HUES48 (cell line): ENCODE results near the gene TTLL5.

Experiments used
- H3K27ac ChIP-seq: one replicate; pipeline ENCODE4 v1.7.0; 2013; ENCODE audit warnings: low read depth, low read length, inconsistent platforms
- H3K27me3 ChIP-seq: 2 replicates; pipeline ENCODE4 v1.6.1; 2013; ENCODE audit warnings: mild to moderate bottlenecking, low read length; ENCODE audit not compliant: control insufficient read depth, insufficient read depth
- H3K36me3 ChIP-seq: 2 replicates; pipeline ENCODE4 v1.6.1; 2013; ENCODE audit warnings: low read length; ENCODE audit not compliant: control insufficient read depth, insufficient read depth
- H3K4me1 ChIP-seq: 2 replicates; pipeline ENCODE4 v1.6.1; 2013; ENCODE audit warnings: mild to moderate bottlenecking, low read length; ENCODE audit not compliant: control insufficient read depth, insufficient read depth
- H3K4me3 ChIP-seq: 2 replicates; pipeline ENCODE4 v1.5.1; 2013; ENCODE audit warnings: mild to moderate bottlenecking, low read depth, low read length
- H3K9ac ChIP-seq: 2 replicates; pipeline ENCODE4 v1.6.1; 2013; ENCODE audit warnings: mild to moderate bottlenecking, low read depth, low read length, moderate library complexity
- H3K9me3 ChIP-seq: 2 replicates; pipeline ENCODE4 v1.6.1; 2013; ENCODE audit warnings: low read length; ENCODE audit not compliant: control insufficient read depth, insufficient read depth

The TTLL5 gene

DNA sequence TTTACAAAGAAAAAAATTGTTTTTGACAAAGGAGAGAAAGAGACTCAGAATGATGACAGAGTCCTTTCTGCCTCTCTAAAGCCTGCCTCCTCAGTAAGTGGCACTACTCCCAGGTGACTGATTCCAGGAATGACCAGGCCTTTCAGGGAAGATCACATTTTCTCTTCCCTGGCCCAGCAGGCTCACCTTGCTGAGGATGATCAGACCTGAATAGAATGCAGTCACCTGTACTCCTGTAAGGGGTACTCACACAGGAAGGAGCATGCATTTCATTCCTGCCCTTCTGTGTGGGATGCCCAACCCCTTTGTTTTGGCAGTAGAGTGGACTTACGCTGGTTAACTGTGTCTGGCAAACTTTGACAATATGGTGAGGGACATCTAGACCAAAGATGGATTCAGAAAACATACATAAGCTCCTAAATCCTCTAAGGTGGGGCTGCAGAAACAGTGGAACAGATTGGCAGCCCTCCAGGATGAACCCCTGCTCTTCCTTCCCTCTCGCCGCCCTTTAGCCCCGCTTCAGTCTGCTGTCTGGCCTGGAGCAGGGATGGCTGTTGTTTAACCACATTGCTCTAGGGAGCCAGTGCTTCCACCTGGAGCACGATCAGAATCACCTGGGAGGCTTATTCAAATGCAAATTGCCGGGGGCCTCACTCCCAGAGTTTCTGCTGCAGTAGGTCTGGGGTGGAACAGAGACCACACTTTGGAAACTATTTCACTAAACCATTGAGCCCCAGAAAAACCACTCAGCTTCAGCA, 30.2 kb upstream of the TTLL5 start:
- no peaks in the 10 kb centered on the region for H3K9me3 ChIP-seq
- peak overlapping the region; percentile 39 for H3K9ac ChIP-seq
- peak overlapping the region; percentile 34 for H3K4me3 ChIP-seq
- no peaks in the 10 kb centered on the region for H3K36me3 ChIP-seq
- H3K27ac ChIP-seq, result peak overlapping the region; percentile 92
- no peaks in the 10 kb centered on the region for H3K27me3 ChIP-seq
- H3K4me1 ChIP-seq, result peaks cover 32% of the 10 kb centered on the region

DNA sequence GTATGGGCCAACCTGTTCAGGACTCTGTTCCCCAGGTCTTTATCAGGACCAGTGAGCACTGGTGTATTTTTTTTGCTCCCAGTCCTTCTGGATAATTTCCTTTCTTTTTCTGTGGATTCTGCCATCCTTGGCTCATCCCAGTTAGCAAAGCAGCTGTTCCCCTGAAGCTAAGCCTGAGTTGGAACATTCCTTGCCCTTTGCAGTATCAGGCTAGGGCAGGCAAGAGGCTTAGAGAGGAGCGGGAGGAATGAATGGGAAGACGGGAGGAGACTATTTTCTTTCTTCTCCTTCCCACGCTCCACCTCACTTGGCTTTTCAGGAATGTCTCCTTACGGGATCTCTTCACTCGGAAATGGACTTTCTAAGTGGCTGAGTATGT, 29.6 kb upstream of the TTLL5 start:
- peak overlapping the region; percentile 39 for H3K9ac ChIP-seq
- peak overlapping the region; percentile 34 for H3K4me3 ChIP-seq
- H3K27me3 ChIP-seq, result no peaks in the 10 kb centered on the region
- H3K9me3 ChIP-seq, result no peaks in the 10 kb centered on the region
- H3K4me1 ChIP-seq, result peaks cover 34% of the 10 kb centered on the region
- no peaks in the 10 kb centered on the region for H3K36me3 ChIP-seq
- H3K27ac ChIP-seq, result peak overlapping the region; percentile 92

DNA sequence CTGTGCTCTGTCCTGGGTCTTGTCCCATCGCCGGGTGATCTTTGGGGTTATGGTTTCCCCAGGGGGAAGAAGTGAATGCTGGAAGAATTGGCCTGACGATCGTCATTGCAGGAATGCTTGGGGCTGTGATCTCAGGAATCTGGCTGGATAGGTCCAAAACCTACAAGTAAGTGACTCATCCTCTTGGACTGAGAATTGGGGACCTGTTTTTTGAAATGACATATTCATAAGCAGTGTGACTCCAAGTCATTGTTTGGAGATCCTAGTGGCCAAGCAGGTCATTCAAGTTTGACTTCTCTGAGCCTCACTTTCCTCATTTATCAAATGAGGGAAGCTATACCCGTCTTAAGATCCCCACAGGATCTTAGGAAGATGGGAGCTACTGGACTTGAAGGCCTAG, 26.2 kb upstream of the TTLL5 start:
- no peak overlapping the region for H3K4me3 ChIP-seq
- peaks cover 31% of the 10 kb centered on the region for H3K4me1 ChIP-seq
- H3K9ac ChIP-seq, result no peak overlapping the region
- no peaks in the 10 kb centered on the region for H3K9me3 ChIP-seq
- H3K36me3 ChIP-seq, result no peaks in the 10 kb centered on the region
- no peaks in the 10 kb centered on the region for H3K27me3 ChIP-seq
- H3K27ac ChIP-seq, result no peak overlapping the region

DNA sequence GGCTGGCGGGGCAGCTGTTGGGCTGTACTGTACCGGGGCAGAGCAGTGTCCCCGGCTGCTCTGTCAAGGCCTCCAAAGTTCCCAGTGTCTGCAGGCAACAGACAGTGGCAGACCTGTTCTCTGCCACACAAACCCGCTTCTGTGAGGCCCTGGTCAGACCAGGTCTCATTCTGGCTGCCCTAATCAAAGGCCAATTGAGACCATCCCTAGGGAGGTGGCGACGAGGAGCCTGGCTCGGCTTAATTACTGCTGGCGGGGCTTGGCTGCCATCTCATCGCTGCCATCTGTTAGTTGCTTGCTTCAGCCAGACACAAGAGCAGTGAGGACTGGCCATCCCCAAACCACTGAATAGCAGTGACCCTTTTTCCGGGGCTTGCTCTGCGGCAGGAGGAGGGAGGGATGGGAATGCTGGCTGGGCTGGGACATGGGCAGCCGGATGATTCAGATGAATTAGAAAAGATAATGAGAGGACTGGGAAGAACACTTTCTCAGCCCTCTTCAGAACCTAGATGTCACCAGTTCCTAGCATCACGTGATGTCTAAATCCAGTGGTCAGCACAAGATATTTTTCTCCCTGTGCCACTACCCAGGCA, 24.9 kb upstream of the TTLL5 start:
- H3K4me1 ChIP-seq, result peaks cover 17% of the 10 kb centered on the region
- no peak overlapping the region for H3K9ac ChIP-seq

DNA sequence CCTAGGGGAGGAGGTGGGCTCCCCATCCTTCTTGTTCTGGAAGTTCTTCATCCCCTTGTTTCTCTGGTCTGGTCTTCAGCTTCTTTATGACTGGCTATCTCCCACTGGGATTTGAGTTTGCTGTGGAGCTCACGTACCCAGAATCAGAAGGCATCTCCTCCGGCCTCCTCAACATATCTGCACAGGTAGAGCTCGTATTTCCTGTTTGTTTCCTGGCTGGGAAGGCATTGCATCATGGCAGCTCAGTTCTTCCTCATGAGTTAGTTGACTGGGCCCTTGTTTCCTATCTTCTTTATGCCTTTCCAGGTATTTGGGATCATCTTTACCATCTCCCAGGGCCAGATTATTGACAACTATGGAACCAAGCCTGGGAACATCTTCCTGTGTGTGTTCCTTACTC, 20.2 kb upstream of the TTLL5 start:
- no peak overlapping the region for H3K27ac ChIP-seq
- no peak overlapping the region for H3K9ac ChIP-seq
- no peaks in the 10 kb centered on the region for H3K27me3 ChIP-seq
- H3K4me1 ChIP-seq, result peaks cover 3% of the 10 kb centered on the region; the same call in 1 of the 2 replicates
- no peaks in the 10 kb centered on the region for H3K9me3 ChIP-seq
- H3K36me3 ChIP-seq, result no peaks in the 10 kb centered on the region
- H3K4me3 ChIP-seq, result no peak overlapping the region

More for the DNA sequence above, 24.9 kb upstream of the TTLL5 start:
- Histone ChIP-seq H3K9me3 (no peaks in the 10 kb centered on the region), H3K27ac (no peak overlapping the region), H3K27me3 (no peaks in the 10 kb centered on the region), H3K4me3 (no peak overlapping the region), H3K36me3 (no peaks in the 10 kb centered on the region)

DNA sequence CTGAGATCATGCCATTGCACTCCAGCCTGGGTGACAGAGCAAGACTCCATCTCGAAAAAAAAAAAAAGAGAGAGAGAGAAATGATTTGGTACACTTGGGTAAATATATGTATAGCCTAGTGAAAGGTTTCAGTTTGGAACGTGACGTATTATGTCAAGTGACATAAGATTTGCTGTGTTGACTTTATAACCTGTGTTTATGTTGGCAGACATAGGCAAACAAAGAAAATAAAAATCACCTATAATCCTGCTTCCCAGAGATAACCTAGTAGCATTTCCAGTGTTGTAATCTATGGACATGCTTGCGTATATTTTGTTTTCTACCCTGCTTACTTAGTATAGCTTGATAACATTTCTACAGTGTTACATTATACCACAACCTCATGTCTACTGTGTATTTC, 17.1 kb upstream of the TTLL5 start:
- Histone ChIP-seq H3K9ac (no peak overlapping the region), H3K27ac (no peak overlapping the region)

DNA sequence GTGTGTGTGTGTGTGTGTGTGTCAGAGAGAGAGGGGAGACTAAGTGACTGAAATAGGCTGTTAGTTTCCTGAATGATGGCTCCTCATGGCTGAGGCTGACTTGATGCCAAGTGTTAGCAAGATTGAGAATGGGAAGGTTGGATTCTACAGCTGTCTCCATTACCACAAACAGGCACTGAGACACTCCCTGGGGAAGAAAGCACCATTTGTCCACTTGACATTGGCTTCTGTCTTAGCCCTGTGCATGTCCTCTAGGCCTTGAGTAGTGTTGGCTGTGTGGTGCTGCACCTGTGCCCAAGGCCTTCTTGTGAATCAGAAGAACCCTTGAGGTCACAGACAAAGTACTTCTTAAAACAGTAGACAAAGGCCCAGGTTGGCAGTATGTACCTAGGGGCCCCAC, 16.0 kb upstream of the TTLL5 start:
- no peaks in the 10 kb centered on the region for H3K4me1 ChIP-seq
- H3K27ac ChIP-seq, result no peak overlapping the region
- no peak overlapping the region for H3K9ac ChIP-seq
- H3K27me3 ChIP-seq, result no peaks in the 10 kb centered on the region
- H3K9me3 ChIP-seq, result no peaks in the 10 kb centered on the region
- H3K36me3 ChIP-seq, result peaks cover 20% of the 10 kb centered on the region
- no peak overlapping the region for H3K4me3 ChIP-seq

More for the DNA sequence above, 17.1 kb upstream of the TTLL5 start:
- H3K9me3 ChIP-seq, result no peaks in the 10 kb centered on the region
- no peaks in the 10 kb centered on the region for H3K27me3 ChIP-seq
- H3K36me3 ChIP-seq, result peaks cover 10% of the 10 kb centered on the region; the same call in 1 of the 2 replicates
- no peak overlapping the region for H3K4me3 ChIP-seq
- H3K4me1 ChIP-seq, result no peaks in the 10 kb centered on the region

DNA sequence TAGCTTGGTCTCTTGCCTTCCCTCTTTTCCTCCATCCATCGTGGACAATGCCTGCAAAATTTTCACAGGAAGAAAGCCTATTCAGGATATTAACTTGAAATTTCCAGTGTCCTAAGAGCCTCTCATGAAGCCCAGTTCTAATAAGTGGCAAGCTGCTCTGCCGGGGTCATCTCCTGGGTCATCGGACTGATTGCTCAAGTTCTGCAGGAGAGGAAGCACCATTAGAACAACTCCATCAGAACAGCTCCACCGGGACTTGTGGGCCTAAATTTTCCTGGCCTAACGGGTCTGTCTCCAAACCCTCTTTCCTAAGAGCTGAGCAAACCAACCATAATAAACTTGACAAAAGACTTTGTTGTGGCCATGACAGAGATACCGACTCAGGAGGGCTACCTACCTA, 14.3 kb upstream of the TTLL5 start:
- no peaks in the 10 kb centered on the region for H3K9me3 ChIP-seq
- no peaks in the 10 kb centered on the region for H3K27me3 ChIP-seq
- H3K36me3 ChIP-seq, result peaks cover 37% of the 10 kb centered on the region
- no peak overlapping the region for H3K9ac ChIP-seq
- no peak overlapping the region for H3K27ac ChIP-seq
- H3K4me1 ChIP-seq, result no peaks in the 10 kb centered on the region
- H3K4me3 ChIP-seq, result no peak overlapping the region

DNA sequence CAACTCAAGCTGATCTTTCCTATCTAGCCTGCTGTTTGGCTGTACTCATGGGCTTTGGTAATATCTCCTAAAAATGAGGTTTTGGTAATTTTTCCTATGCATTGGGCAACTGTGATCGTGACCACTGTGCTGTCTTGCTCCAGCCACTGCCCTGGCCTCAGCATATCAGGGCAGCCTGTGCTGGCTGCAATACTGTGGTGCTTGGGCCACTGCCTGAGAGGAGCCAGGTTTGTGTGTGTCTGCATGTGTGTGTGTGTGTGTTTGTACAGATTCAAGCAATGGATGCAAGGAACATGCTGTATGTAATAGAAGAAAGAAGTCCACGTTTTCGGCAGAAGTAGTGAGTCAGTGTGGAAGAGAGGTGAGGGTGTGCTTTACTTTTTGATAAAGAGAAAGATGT, 13.4 kb upstream of the TTLL5 start:
- no peak overlapping the region for H3K27ac ChIP-seq
- no peaks in the 10 kb centered on the region for H3K9me3 ChIP-seq
- H3K36me3 ChIP-seq, result peaks cover 46% of the 10 kb centered on the region
- no peak overlapping the region for H3K9ac ChIP-seq
- no peak overlapping the region for H3K4me3 ChIP-seq
- no peaks in the 10 kb centered on the region for H3K4me1 ChIP-seq
- no peaks in the 10 kb centered on the region for H3K27me3 ChIP-seq

DNA sequence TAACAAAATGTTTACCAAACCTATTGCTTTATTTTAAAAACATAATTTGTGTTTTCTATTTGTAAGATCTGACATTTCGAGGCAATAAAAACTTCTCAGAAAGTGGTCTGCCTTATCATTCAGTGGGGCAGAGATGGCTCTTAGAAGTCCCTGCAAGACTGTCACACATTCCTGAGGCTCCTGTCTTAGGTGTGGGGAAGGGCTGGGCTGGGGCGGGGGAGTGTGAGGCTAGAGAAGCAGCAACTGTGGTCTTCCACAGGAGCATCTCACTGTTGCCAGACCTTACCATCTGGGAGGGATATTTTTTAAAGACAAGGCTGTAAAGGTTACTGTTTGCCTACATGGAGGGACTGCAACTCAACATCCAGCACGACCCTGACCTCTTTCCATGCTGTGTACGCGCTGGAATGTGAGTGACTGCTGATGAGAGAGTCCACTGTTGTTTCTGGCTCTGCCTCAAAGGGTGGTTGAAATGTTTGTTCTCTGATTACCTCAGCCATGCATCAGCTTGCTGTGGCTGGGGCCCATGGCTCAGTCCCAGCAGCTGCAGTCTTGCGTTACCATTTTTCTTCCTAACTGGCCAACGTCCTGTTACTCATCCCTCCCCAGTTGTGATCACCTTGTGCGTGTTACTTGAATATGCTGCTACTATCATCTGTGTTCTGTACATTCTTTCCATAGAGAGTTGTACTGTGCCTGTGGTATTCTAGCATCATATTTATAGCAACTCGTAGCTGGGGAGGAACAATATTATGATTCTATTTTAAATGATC, 12.8 kb upstream of the TTLL5 start:
- no peaks in the 10 kb centered on the region for H3K9me3 ChIP-seq
- no peak overlapping the region for H3K4me3 ChIP-seq
- no peak overlapping the region for H3K9ac ChIP-seq
- H3K27ac ChIP-seq, result no peak overlapping the region
- peaks cover 50% of the 10 kb centered on the region for H3K36me3 ChIP-seq
- no peaks in the 10 kb centered on the region for H3K4me1 ChIP-seq
- H3K27me3 ChIP-seq, result no peaks in the 10 kb centered on the region

DNA sequence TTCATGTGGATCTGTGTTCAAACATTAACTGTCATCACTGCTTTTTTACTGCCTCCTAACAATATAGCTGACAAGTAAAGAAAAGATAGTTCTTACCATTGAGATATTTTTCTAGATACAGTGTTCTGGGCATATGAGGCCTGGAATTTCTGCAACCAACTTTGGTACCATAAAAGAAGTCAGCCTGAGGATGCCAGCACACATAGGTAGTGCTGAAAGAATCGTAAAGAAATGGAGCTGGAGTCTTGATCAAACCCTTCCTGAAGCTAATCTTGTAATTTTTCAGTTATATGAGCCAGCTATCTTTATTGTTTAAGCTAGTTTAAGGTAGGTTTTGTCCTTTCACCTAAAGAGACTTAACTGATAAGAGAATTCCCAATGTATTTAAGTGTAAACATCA, 11.7 kb upstream of the TTLL5 start:
- peaks cover 59% of the 10 kb centered on the region for H3K36me3 ChIP-seq
- H3K4me1 ChIP-seq, result no peaks in the 10 kb centered on the region
- no peak overlapping the region for H3K4me3 ChIP-seq
- no peak overlapping the region for H3K9ac ChIP-seq
- no peak overlapping the region for H3K27ac ChIP-seq
- no peaks in the 10 kb centered on the region for H3K9me3 ChIP-seq
- no peaks in the 10 kb centered on the region for H3K27me3 ChIP-seq
